ENCODE results near the gene VIT.

DNA sequence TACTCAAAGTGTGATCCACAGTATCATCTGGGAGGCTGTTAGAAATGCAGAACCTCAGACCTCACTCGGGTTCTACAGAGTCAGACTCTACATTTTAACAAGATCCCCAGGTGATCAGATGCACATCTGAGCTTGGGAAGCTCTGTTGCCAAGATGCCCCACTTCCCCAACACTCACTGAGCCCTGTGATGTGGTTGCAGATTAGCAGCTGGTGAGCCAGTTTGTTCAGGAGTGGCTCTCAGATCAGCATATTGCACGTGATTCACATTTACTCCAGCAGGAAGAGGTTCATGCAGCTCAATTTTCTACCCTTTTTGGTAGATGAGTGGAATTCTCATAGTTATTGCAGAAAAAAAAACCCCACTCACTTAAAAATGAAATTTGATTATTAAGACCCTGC is 96.4 kb downstream of the VIT start:
- TF ChIP-seq, protein P1, sequence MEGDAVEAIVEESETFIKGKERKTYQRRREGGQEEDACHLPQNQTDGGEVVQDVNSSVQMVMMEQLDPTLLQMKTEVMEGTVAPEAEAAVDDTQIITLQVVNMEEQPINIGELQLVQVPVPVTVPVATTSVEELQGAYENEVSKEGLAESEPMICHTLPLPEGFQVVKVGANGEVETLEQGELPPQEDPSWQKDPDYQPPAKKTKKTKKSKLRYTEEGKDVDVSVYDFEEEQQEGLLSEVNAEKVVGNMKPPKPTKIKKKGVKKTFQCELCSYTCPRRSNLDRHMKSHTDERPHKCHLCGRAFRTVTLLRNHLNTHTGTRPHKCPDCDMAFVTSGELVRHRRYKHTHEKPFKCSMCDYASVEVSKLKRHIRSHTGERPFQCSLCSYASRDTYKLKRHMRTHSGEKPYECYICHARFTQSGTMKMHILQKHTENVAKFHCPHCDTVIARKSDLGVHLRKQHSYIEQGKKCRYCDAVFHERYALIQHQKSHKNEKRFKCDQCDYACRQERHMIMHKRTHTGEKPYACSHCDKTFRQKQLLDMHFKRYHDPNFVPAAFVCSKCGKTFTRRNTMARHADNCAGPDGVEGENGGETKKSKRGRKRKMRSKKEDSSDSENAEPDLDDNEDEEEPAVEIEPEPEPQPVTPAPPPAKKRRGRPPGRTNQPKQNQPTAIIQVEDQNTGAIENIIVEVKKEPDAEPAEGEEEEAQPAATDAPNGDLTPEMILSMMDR (conservative IDR thresholded peaks at IDR 0.05 in 1 of 2, IDR thresholded peaks at IDR 0.05 in 1 of 2; ENCODE audit: low read depth in 1 of 2, low read length in 2 of 2) = no peak
- no peak for TF ChIP-seq EZH2 (IDR thresholded peaks at IDR 0.05; ENCODE audit: low read length, missing control alignments)
